Lower leg skin (tissue), 3 donors: ENCODE results near the gene TMEM17.

Source experiments
- POLR2A ChIP-seq, 2 donors: fragments of 450-650 bp; IDR thresholded peaks; one replicate each; pipeline ENCODE4 v1.6.1; 2016 to 2017; ENCODE audit warnings: antibody characterized with exemption in 2 of 2, mild to moderate bottlenecking in 1 of 2, moderate library complexity in 1 of 2
- TF ChIP-seq, protein P1 (sequence below), 3 donors: fragments of 450-650 bp; IDR thresholded peaks; one replicate each; pipeline ENCODE4 v1.5.1; 2016; ENCODE audit warnings: antibody characterized with exemption in 3 of 3, mild to moderate bottlenecking in 3 of 3, moderate library complexity in 2 of 3

DNA sequence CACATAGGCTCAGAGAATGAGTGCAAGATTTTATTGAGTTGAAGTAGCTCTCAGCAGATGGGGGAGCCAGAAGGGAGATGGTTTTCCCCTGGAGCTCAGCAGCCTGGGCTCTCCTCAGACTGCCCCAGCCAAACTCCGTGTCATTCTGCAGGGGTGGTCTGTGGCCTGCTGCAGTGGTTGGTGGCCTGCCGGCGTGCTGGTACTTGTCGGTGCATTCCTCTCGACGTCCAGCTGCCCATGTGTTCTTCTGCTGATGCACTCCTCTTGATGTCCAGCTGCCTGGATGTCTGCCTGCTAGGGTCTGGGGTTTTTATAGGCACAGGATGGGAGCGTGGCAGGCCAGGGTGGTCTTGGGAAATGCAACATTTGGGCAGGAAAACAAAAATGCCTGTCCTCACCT lies 25.6 kb upstream of the TMEM17 start:
- TF ChIP-seq POLR2A (IDR thresholded peaks at IDR 0.05) = no peak
- TF ChIP-seq, protein P1, sequence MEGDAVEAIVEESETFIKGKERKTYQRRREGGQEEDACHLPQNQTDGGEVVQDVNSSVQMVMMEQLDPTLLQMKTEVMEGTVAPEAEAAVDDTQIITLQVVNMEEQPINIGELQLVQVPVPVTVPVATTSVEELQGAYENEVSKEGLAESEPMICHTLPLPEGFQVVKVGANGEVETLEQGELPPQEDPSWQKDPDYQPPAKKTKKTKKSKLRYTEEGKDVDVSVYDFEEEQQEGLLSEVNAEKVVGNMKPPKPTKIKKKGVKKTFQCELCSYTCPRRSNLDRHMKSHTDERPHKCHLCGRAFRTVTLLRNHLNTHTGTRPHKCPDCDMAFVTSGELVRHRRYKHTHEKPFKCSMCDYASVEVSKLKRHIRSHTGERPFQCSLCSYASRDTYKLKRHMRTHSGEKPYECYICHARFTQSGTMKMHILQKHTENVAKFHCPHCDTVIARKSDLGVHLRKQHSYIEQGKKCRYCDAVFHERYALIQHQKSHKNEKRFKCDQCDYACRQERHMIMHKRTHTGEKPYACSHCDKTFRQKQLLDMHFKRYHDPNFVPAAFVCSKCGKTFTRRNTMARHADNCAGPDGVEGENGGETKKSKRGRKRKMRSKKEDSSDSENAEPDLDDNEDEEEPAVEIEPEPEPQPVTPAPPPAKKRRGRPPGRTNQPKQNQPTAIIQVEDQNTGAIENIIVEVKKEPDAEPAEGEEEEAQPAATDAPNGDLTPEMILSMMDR (IDR thresholded peaks at IDR 0.05) = no peak
